ELF-1 (cell line): ENCODE data around the gene ELOVL7.
A peak's percentile ranks its signal among the peaks of the same experiment; 100 is the strongest.
"Not testable (repeated sequence)": the region's sequence is repeated elsewhere in the genome, so short reads cannot be mapped to it uniquely, and the experiment has no call there.

ENCODE experiments used
- DNase-seq: peaks from one replicate; pipeline ENCODE4 v3.0.0-alpha.2; 2016; ENCODE audit warnings: low read depth, low spot score

The ELOVL7 gene

DNA sequence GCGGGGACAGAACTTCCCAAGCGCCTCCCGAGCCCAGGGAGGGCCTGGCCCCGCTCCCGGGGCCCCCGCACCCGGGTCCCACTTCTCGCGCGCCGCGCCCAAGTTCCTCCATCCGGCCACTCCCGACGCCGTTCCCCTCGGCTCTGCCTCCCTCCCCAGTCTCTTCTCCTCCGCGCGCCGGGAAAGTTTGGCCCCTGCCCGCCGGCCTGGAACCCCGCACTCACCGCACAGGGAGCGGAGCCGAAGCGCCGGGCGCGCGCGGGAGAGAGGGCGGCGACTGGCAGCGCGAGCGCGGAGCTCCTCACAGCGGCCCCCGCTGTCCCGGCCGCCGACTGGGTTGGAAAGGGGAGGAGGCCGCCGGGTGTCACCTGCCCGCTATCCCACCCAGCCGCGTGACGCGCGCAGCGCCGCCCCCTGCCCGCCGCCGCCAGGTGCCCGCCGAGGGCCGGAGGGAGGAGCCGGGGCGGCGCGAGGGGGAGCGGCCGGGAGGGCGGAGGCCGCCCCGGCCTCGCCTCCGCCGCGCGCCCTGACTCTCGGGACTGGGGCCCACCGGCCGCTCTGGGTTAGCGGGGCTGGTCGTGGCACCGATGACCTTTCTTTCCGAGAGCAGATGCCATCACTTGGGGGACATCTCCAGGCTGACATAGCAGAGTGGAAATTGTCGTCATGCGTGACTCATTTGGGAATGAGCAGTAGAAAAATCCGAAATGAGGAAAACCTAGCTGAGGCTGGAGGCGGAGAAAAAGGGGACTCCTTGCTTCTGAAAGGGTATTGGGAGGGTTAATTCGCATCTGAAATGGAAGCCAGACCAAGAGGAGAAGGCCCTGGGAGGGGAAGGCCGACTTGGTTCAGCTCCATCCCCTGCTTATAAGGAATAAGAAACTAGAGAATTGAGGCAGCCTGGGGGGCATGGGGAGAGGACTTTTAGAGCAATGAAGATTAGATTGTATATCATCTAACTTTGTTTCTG is at the start of gene ELOVL7:
Gene ELOVL7 (minus strand): TSS at position 334 of the 970 bp plus-strand sequence. CDS start 56,872 bp downstream, outside the sequence.
- DNase-seq, result peak; percentile 82

DNA sequence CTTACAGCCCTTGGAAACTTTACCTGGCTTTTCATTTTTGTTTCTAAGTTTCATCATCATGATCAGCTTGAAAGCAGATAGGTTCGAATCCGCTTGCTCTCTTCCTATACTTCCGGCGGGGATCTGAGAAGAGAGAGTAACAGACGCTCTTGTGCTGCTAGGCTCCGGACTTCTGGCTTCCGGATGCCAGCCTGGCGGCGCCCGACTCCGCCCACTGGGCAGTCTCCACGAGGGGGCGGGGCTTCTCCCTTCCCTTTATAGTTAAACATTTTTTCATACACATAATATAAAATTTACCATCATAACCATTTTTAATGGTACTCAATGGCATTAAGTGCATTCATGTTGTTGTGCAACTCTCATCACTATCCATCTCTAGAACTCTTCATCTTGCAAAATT is 49.5 kb upstream of the ELOVL7 start:
- DNase-seq, result no peak

DNA sequence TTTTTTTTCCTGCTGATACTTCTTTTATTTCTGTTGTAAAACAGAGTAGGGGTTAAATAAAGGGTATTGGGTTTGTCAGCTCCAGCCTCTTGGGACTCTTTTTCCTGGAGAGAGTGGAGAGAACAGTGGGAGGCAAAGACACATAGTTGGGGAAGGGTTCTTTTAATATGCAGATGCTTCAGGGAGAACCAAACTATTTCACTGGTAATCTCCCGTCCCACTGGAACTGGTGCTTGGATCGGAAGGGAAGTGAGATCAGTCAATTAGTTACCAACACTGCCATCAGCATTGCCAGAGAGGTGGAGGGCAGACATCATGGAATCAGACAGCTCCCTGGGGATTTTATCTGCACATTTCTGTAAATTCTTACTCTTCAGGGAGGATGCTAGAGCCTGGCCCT is 47.6 kb upstream of the ELOVL7 start:
- peak; percentile 9 for DNase-seq

DNA sequence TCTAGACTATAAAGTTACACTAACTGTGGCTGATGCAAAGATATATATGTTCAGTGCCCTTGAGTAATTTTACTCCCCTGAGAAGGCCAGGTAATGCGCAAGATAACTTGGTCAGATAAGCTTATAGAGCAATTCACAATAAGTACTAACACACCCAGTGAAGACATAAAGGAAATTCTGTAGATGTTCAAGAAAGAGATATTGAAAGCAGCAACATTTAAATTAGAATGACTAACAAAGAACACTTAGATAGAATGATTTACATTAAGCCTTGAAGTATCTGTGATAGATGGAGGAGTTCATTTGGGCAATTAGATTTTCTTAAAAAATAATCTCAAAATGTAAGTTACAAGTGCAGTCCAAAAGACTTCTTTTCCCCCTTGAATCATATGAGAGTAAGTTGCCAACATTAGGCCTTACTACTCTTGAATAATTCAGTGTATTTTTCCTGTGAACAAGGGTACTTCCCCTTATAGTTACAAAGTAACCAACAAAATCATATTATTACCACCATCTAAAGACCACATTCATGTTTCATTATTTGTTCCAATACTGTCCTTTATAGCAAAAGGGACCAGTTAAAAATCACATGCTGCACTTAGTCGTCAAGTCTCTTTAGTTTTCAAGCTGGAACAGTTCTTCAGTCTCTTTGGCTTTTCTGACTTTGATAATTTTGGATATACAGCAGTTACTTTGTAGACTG is 44.4 kb upstream of the ELOVL7 start:
- DNase-seq, result no peak

DNA sequence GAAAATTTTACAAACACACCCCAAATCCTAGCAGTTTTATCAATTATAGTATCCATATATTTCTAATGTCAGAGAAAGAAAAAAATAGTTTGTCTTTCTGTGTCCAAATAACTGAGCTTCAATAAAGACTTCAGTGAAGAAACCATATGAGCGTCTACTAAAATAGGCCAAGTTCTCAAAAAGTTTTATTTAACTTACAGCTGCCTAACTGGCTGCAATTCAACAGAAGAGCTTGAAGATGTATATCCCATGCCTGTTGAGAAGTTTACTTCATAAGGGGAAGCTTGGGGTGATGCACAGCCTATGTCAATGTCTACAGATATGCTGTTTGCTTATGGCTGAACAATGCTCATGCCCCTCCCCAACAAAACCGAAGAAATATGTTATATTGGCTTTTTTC is 43.7 kb upstream of the ELOVL7 start:
- no peak for DNase-seq

DNA sequence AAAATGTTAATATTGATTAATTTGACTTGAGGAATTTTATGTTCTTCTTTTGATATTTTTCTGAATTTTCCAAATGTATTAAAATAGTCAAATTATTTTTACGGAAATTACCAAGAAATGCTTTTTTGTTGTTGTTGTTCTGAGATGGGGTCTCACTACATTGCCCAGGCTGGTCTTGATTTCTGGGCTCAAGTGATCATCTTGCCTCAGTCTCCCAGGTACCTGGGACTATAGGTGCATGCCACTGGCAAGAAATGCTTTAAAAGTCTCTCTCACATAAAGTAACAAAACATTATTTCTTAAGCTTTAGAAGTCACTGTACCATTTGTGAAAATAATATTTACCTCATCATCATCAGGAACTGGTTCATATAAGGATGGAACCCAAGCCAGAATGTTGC is 43.0 kb upstream of the ELOVL7 start:
- no peak for DNase-seq

DNA sequence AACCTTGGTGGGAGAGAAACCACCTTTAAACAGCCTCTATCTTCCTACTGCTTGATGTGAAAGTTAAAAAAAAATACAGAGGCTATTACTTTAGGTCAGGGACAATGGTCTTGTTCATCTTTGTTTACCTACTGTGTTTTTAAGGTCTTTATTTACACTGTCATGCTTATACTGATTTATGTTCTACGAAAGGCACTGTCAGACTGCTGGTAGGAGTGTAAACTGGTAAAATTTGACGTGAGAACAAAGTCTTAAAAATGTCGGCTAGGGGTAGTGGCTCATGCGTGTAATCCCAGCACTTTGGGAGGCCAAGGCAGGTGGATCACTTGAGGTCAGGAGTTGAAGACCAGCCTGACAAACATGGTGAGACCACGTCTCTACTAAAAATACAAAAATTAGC is 42.1 kb upstream of the ELOVL7 start:
- DNase-seq, result no peak

DNA sequence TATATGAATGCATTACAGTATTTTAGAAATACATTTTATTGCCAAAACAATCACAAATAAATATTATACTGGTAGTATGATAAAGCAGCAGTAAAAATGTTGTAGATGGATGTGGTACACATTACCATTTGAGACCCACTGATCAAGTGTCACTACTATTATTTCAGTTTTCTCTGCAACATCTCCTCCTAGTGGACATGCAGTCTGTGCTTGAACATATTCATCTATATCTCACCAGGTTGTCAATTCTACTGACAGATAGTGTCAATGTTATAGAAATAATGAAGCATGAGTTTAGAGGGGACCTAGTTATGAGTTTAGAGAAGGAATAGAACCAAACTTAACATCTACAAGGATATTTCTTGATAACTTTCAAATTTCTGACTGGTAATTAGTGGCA is 39.2 kb upstream of the ELOVL7 start:
- no peak for DNase-seq

DNA sequence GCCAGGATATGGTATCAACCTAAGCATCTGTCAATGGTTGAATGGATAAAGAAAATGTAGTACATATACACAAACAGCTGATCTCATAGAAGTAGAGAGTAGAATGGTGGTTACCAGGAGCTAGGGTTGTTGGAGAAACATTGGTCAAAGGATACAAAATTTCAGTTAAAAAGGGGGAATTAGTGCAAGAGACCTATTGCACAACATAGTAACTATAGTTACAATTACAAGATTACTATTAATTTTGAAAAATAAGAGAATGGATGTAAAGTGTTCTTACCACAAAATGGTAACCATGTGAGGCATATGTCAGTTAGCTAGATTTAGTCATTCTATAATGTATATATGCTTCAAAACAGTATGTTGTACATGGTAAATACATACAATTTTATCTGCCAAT is 28.8 kb upstream of the ELOVL7 start:
- no peak for DNase-seq

DNA sequence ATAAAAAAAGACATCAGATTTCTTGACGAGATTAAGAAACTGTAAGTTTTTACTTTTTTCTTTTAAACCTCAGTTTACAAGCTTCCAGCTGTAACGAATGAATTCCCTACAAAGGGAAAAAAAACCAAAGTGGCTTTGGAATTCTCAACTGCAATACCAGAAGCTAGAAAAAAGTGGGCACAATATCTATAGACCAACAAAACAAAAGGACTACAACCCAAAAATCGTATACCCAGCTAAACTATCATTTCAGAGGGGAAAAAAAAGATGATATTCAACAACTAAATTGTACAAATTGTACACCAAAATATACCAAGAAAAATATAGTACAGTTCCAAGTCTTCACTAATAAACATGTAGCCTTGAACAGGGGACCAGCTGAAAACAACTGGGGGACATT is 26.8 kb upstream of the ELOVL7 start:
- no peak for DNase-seq

DNA sequence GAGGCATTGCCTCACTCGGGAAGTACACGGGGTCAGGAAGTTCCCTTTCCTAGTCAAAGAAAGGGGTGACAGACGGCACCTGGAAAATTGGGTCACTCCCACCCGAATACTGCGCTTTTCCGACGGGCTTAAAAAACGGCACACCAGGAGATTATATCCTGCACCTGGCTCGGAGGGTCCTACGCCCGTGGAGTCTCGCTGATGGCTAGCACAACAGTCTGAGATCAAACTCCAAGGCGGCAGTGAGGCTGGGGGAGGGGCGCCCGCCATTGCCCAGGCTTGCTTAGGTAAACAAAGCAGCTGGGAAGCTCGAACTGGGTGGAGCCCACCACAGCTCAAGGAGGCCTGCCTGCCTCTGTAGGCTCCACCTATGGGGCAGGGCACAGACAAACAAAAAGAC is 16.5 kb upstream of the ELOVL7 start:
- not testable (repeated sequence) for DNase-seq

DNA sequence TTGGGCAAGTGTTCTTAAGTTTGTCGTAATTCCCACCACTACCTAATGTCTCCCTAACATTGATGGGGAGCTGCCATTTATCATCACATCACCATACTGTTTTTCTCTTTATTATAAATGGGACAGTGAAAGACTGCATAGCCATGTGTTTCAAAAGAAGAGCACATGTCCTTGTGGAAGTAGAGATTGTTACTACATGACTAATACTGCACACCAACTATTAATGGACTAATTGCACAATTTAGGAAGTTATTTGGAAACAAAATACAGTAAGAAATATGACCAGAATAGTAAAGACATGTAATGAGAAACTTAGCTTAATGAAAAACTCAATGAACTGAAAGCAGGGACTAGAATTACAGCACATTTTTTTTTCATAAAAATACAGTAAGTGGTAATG is 12.0 kb upstream of the ELOVL7 start:
- DNase-seq, result no peak

DNA sequence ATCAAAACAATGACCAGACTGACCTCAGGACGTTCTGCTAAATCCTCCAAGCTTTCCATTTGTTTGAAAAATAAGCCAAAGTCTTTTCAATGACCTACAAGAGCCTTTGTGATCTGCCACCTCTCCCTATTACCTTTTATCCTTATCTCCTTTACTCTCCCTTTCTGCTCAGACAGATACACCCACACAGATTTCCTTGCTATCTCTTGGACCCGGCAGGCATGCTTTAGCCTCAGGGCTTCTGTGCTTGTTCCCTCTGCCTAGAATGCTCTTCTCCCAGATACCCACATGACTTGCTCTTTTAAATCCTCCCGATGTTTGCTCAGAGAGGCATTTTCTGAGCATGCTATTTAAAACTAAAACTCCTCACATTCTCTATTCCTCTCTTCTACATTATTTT is 8.9 kb upstream of the ELOVL7 start:
- DNase-seq, result peak; percentile 79

DNA sequence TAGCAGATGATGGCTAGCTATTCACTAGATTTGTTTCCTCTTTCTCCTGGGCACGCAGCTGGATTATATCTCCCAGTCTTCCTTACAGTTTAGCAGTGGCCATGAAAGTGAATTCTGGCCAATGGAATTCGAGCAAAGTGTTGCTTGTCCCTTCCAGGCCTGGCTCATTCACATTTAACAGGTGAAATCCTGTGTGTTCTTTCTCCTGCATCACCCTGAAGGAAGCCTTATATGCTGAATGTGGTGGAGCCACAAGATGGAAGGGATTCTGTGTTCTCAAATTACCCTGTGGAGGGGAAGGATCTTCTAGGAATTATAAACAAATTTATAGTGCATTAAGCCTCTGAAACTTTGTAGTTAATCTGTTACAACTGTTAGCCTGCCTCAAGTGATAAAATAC is 8.2 kb upstream of the ELOVL7 start:
- DNase-seq, result no peak

DNA sequence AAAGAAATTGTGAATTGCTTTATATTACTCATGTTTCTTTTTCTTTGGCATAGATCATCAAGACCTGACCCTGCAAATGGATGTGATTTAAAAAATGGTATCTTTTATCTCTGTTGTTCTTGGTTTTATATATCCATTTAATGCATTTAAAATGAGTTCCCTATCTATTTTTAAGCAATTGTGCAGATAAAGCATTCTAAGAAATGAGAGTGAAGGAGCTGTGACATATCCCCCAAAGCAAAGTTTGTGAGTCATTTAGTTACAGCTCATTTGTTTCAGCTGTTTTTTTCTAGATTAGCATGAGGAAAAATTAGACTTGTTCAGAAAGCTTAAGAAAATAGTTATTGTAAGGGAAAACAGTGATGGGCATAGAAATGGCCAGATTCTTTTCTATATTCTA is 7.6 kb upstream of the ELOVL7 start:
- no peak for DNase-seq

DNA sequence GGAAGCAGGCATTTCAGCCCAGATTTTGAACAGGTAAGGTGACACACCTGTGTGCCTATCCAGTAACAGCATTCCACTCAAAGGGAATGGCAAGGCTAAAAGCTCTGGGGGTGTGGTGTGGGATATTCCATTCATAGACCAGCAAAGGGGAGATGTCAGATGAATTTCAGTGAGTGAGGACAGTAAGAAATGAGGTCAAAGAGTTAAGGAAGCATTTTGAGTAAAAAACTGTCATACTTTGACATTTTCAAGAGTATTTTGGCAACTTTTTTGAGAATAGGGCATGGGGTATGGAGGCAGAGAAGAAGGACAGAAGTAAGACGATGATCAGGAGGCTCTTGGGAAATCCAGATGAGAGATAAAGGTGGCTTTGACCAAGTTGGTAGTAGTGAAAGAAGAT is 2.2 kb upstream of the ELOVL7 start:
- DNase-seq, result no peak

DNA sequence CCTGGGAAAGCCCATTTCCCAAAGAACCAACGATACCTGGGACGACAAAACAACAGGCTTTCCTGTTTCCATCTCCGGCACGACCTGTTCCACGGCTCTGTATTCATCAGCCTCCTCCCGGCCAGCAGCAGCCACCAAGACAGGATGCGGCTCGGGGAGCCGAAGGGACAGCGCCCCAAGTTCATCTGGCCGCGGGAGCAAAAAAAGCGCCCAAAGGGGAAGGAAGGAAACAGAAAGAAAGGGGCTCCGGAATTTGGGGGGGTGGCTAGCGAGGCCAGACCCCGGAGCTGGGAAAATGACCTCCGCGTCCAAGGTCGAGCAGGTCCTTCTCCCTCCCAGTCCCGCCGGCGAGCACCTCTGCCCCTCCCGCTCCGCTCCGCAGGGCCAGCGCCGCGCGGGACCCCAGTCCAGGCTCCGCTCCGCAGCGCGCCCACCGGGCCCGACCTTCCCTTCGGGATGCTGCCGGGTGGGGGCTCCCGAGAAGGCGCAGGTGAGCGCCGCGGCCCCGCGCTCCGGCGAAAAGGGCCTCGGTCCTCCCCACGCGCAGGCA is 608 bp downstream of the ELOVL7 start:
- peak; percentile 51 for DNase-seq

DNA sequence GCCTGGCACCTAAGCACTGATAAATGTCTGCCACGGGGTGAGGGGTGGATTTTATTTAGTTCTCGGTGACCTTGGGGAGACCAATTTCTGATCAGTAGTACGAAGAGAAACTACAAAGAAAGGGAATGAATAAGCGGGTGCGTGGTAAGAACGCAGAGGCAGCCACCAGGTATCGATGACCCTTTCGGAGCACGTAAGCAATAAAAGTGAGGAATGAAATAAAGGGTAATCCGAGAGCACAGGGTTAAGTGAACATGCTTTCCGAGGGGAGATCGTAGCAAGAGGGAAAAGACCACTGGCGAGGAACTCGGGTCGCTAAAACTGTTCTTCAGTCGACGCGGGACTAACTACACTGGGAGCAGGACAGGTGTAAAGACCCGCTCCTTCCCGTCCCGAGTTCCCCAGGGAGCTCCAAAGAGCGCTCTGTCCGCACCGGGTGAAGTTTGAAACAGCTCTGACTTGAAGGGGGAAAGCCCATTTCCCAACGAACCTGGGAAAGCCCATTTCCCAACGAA is 1.1 kb downstream of the ELOVL7 start:
- peak; percentile 41 for DNase-seq

DNA sequence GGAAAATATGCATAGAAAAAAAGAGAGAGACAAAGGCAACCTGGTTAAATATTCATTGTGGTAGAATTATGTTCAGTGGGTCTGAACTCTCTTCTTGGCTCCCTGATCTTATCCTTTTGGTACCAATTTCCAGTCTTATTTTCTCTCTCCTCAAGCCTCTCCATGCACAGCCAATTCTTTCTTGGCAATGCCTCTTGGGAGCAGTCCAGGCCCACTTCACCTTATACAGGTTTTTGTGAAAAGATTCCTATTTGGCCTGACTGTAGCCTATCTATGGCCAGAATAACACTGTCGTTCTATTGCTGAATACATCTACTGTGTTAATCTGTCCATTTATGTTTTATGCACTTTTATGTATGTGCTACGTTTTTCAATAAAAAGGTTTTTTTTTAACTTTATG is 2.7 kb downstream of the ELOVL7 start:
- DNase-seq, result no peak

DNA sequence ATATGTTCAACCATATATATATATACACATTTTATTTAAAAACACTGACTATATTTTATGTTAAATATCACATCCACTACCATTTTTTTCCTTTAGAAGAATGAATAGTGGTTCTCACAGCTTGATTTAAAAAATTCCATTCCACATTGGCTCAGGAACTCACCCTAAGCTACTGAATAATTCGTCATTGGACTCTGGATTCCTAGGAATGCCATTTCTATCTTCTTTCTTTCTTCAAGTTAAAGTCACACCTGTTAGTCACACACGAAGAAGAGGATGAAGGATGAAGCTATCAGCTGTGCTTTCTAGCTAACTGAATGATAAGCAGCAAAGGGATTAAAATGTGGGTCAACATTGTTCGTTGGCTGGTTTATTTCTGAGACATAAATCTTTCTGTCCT is 7.9 kb downstream of the ELOVL7 start:
- no peak for DNase-seq

DNA sequence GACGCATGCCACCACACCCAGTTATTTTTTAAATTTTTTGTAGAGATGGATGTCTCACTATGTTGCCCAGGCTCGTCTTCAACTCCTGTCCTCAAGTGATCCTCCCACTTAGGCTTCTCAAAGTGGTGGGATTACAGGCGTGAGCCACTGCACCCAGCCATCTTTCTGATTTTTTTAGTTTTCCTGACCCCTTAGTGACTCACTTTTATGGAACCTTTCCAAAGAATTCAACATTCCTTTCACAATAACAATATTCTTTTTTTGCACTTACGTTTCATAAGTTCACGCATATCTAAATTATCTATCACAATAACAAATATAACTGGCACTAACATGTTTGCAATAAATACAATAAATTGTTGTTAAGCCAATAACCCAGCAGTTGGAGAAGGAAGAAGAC is 8.5 kb downstream of the ELOVL7 start:
- DNase-seq, result no peak

DNA sequence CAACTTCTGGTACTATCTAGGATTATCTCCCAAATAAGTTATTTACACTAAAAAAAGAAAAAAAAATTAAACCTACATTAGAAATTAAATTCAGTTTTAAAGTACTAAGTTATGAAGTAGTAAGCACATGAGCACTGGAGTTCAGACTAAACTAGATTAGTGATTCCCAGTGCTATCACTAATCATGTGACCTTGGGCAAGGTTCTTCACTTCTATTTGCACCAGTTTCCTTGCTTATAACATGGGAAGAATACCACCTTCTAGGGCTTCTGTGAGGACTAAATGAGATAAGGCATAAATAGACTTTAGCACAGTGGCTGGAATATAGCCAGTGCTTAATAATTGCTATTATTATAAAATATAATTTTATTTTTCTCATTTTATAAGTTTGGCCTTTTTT is 10.5 kb downstream of the ELOVL7 start:
- DNase-seq, result no peak
